GM18867 (cell line): ENCODE data around the gene HHLA2.

Source experiments
- ATAC-seq: cut with Tn5 transposase; IDR thresholded peaks from one replicate; pipeline ENCODE4 v1.9.1; 2021; ENCODE audit warnings: mild to moderate bottlenecking, moderate library complexity; ENCODE audit not compliant: unreplicated experiment

The HHLA2 gene

GRCh38 chr3:108391917-108392593 is 95.7 kb downstream of the HHLA2 start:
- no peak for ATAC-seq

- no peak for ATAC-seq
Observed at GRCh38 chr3:108393128-108393900, 97.0 kb downstream of the HHLA2 start.

GRCh38 chr3:108394016-108394415 is 97.7 kb downstream of the HHLA2 start:
- no peak for ATAC-seq

GRCh38 chr3:108394563-108394962 is 98.2 kb downstream of the HHLA2 start:
- no peak for ATAC-seq

- ATAC-seq = no peak
Observed at GRCh38 chr3:108396336-108396735, 100.0 kb downstream of the HHLA2 start.

GRCh38 chr3:108398510-108398909 is 102.2 kb downstream of the HHLA2 start:
- no peak for ATAC-seq

GRCh38 chr3:108401836-108402235 is 105.5 kb downstream of the HHLA2 start:
- no peak for ATAC-seq

- no peak for ATAC-seq
Observed at GRCh38 chr3:108403198-108403597, 106.8 kb downstream of the HHLA2 start.

GRCh38 chr3:108403686-108404345 is 107.5 kb downstream of the HHLA2 start:
- ATAC-seq = no peak

GRCh38 chr3:108404368-108404767 is 108.0 kb downstream of the HHLA2 start:
- no peak for ATAC-seq

- ATAC-seq = peak; percentile 16
Observed at GRCh38 chr3:108406063-108406660, 109.8 kb downstream of the HHLA2 start.

GRCh38 chr3:108406661-108407206 is 110.4 kb downstream of the HHLA2 start:
- ATAC-seq = peak; percentile 97

- ATAC-seq = no peak
Observed at GRCh38 chr3:108407886-108408285, 111.5 kb downstream of the HHLA2 start.

GRCh38 chr3:108408883-108409799 is 112.8 kb downstream of the HHLA2 start:
- no peak for ATAC-seq

- ATAC-seq = no peak
Observed at GRCh38 chr3:108409800-108410178, 113.4 kb downstream of the HHLA2 start.

GRCh38 chr3:108410531-108410984 is 114.2 kb downstream of the HHLA2 start:
- no peak for ATAC-seq

GRCh38 chr3:108412121-108412750 is 115.9 kb downstream of the HHLA2 start:
- no peak for ATAC-seq

- no peak for ATAC-seq
Observed at GRCh38 chr3:108414007-108414406, 117.7 kb downstream of the HHLA2 start.

GRCh38 chr3:108415661-108416060 is 119.3 kb downstream of the HHLA2 start:
- no peak for ATAC-seq
